WTC11 (cell line): ENCODE results near the gene WDFY3. TPM values are rescaled to one million over a fixed set of nuclear protein-coding genes. Genes with fewer than 3 reads are reported as not detected.

ENCODE experiments used
- ATAC-seq: fragments of 200-7000 bp; cut with Tn5 transposase; 2 replicates; pipeline ENCODE4 v1.10.0; 2021; ENCODE audit warnings: mild to moderate bottlenecking, moderate library complexity
- CTCF ChIA-PET: fragments of 300-600 bp; sonication (Branson Sonifier 250); formaldehyde crosslinking; loops from one replicate; lab custom pipeline; 2021; ENCODE audit warnings: antibody characterized with exemption; lab: Charles Lee
- POLR2A ChIA-PET: fragments of 350-600 bp; sonication (Branson Sonifier 250); formaldehyde crosslinking; loops from one replicate; lab custom pipeline; 2021; ENCODE audit warnings: antibody characterized with exemption; lab: Charles Lee
- DNase-seq: peaks from one replicate; pipeline ENCODE4 v3.0.0; 2021; ENCODE audit warnings: low spot score
- H3K27ac Mint-ChIP-seq: 2 replicates; pipeline ENCODE4 v1.8.0; 2021; ENCODE audit warnings: mixed read lengths
- H3K27me3 Mint-ChIP-seq: 2 replicates; pipeline ENCODE4 v1.8.0; 2021; ENCODE audit warnings: low read depth, mild to moderate bottlenecking, moderate library complexity, mixed read lengths
- H3K36me3 Mint-ChIP-seq: 2 replicates; pipeline ENCODE4 v1.8.0; 2021; ENCODE audit warnings: mixed read lengths
- H3K4me1 Mint-ChIP-seq: 2 replicates; pipeline ENCODE4 v1.8.0; 2022; ENCODE audit warnings: mixed read lengths
- H3K4me3 Mint-ChIP-seq: 2 replicates; pipeline ENCODE4 v1.8.0; 2021; ENCODE audit warnings: mild to moderate bottlenecking, moderate library complexity, mixed read lengths
- H3K9me3 Mint-ChIP-seq: 2 replicates; pipeline ENCODE4 v1.8.0; 2021; ENCODE audit warnings: mixed read lengths
- ATF2 ChIP-seq: sonication (generic); formaldehyde crosslinking; IDR thresholded peaks from 2 replicates; pipeline ENCODE4 v1.8.1; 2022; ENCODE audit warnings: low read depth, missing genetic modification reagents, borderline replicate concordance
- E2F1 ChIP-seq: sonication (generic); formaldehyde crosslinking; IDR thresholded peaks from 2 replicates; pipeline ENCODE4 v1.8.0; 2022; ENCODE audit warnings: mild to moderate bottlenecking, missing genetic modification reagents
- FOXP4 ChIP-seq: sonication (generic); formaldehyde crosslinking; IDR thresholded peaks from 2 replicates; pipeline ENCODE4 v1.8.0; 2022; ENCODE audit warnings: mild to moderate bottlenecking, missing genetic modification reagents
- MYBL2 ChIP-seq: sonication (generic); formaldehyde crosslinking; IDR thresholded peaks from 2 replicates; pipeline ENCODE4 v1.8.1; 2023; ENCODE audit warnings: mild to moderate bottlenecking, moderate library complexity, missing genetic modification reagents
- PRRX2 ChIP-seq: fragments of 250-450 bp; sonication (Bioruptor Pico); IDR thresholded peaks from 2 replicates; pipeline ENCODE4 v1.8.0; 2021; ENCODE audit warnings: mild to moderate bottlenecking
- SMAD3 ChIP-seq: sonication (generic); formaldehyde crosslinking; IDR thresholded peaks from 2 replicates; pipeline ENCODE4 v1.8.0; 2022; ENCODE audit warnings: missing genetic modification reagents, mild to moderate bottlenecking, borderline replicate concordance
- SP1 ChIP-seq: sonication (generic); formaldehyde crosslinking; conservative IDR thresholded peaks from 2 replicates; pipeline ENCODE4 v1.8.1; 2022; ENCODE audit warnings: missing genetic modification reagents
- STAT6 ChIP-seq: sonication (generic); formaldehyde crosslinking; conservative IDR thresholded peaks from 2 replicates; pipeline ENCODE4 v1.8.1; 2023; ENCODE audit warnings: mild to moderate bottlenecking, low read depth, missing genetic modification reagents, moderate library complexity
- ZNF219 ChIP-seq: sonication (generic); formaldehyde crosslinking; IDR thresholded peaks from 2 replicates; pipeline ENCODE4 v1.8.0; 2023; ENCODE audit warnings: missing genetic modification reagents, mild to moderate bottlenecking, borderline replicate concordance
- ZNF416 ChIP-seq: fragments of 250-450 bp; sonication (Bioruptor Pico); IDR thresholded peaks from 2 replicates; pipeline ENCODE4 v1.9.0; 2021; ENCODE audit warnings: mild to moderate bottlenecking, inconsistent platforms
- ZNF423 ChIP-seq: fragments of 250-450 bp; sonication (Bioruptor Pico); IDR thresholded peaks from 2 replicates; pipeline ENCODE4 v2.1.2; 2022; ENCODE audit warnings: mild to moderate bottlenecking, moderate library complexity
- ZNF425 ChIP-seq: fragments of 250-450 bp; sonication (Bioruptor Pico); conservative IDR thresholded peaks from 2 replicates; pipeline ENCODE4 v1.9.0; 2021; ENCODE audit warnings: mild to moderate bottlenecking
- total RNA-seq: library from RNA; stranded (reverse); gene quantifications from 3 replicates; pipeline ENCODE4 v1.2.3, GENCODE V29; 2021

WDFY3 gene
- total RNA-seq, 1 experiment from 2014 or later = 77.2 TPM

GRCh38 chr4:84965553-84966381 lies 723 bp downstream of the WDFY3 start (continued):
- TF ChIP-seq E2F1 (CRISPR knock-in tag) (no peak), ZNF219 (no peak; the same call in 1 of the 2 replicates), MYBL2 (CRISPR knock-in tag) (peak; percentile 47; the same call in 1 of the 2 replicates), PRRX2 (no peak), SMAD3 (CRISPR knock-in tag) (no peak)
- TF ChIP-seq, all 79 proteins: peak for 16

GRCh38 chr4:84964995-84965552 lies 1.4 kb downstream of the WDFY3 start:
- Mint-ChIP-seq H3K4me1 (peaks cover 32% of the 10 kb centered on the region), H3K36me3 (no peaks in the 10 kb centered on the region; the same call in 1 of the 2 replicates), H3K27me3 (0 out of 2 replicates have a peak, but pooled peaks cover 3% of the 10 kb centered on the region), H3K9me3 (no peaks in the 10 kb centered on the region), H3K4me3 (peak overlapping the region; percentile 86), H3K27ac (peak overlapping the region; percentile 57; the same call in 1 of the 2 replicates)
- DNase-seq (no peak), ATAC-seq (no peak)
- TF ChIP-seq SP1 (CRISPR knock-in tag) = no peak
- TF ChIP-seq STAT6 (CRISPR knock-in tag) = no peak
- no peak for TF ChIP-seq E2F1 (CRISPR knock-in tag)
- TF ChIP-seq ZNF425 (CRISPR knock-in tag) = no peak
- no peak for TF ChIP-seq ZNF423 (CRISPR knock-in tag)
- no peak for TF ChIP-seq FOXP4 (CRISPR knock-in tag)
- TF ChIP-seq ATF2 (CRISPR knock-in tag) = no peak
- TF ChIP-seq ZNF416 (CRISPR knock-in tag) = no peak
- no peak for TF ChIP-seq ZNF219
- ChIA-PET CTCF (no interaction called here), POLR2A (no interaction called here)
